OCI-LY1 (cell line): ENCODE results near the gene SMYD2.

Experiments used
- H2AFZ ChIP-seq: fragments of 200-600 bp; sonication (generic), shearing (Covaris generic); 2 replicates; pipeline ENCODE4 v1.6.0; 2014; ENCODE audit warnings: antibody characterized with exemption, mild to moderate bottlenecking, low read length
- H3F3A ChIP-seq: fragments of 200-600 bp; sonication (generic), shearing (Covaris generic); 2 replicates; pipeline ENCODE4 v1.6.0; 2014; ENCODE audit warnings: mild to moderate bottlenecking, antibody characterized with exemption, low read length, moderate library complexity; ENCODE audit not compliant: insufficient read depth
- H3K27ac ChIP-seq: fragments of 200-600 bp; sonication (generic); 2 replicates; pipeline ENCODE4 v1.5.1; 2014; ENCODE audit warnings: low read length, mixed run types, mild to moderate bottlenecking, low read depth; ENCODE audit not compliant: poor library complexity, severe bottlenecking
- H3K27me3 ChIP-seq: fragments of 200-600 bp; sonication (generic); 2 replicates; pipeline ENCODE4 v1.6.0; 2014; ENCODE audit warnings: antibody characterized with exemption, mild to moderate bottlenecking, low read length, moderate library complexity; ENCODE audit not compliant: insufficient read depth
- H3K36me3 ChIP-seq: fragments of 200-600 bp; sonication (generic); 2 replicates; pipeline ENCODE4 v1.6.1; 2014; ENCODE audit warnings: mild to moderate bottlenecking, antibody characterized with exemption, low read length, moderate library complexity, mixed read lengths; ENCODE audit not compliant: insufficient read depth
- H3K4me1 ChIP-seq: fragments of 200-600 bp; sonication (generic); 2 replicates; pipeline ENCODE4 v1.5.1; 2014; ENCODE audit warnings: mild to moderate bottlenecking, low read length, moderate library complexity; ENCODE audit not compliant: insufficient read depth, severe bottlenecking
- H3K4me2 ChIP-seq: fragments of 200-600 bp; sonication (generic), shearing (Covaris generic); 2 replicates; pipeline ENCODE4 v1.6.1; 2014; ENCODE audit warnings: low read length
- H3K4me3 ChIP-seq: fragments of 200-600 bp; sonication (generic); 2 replicates; pipeline ENCODE4 v1.5.1; 2014; ENCODE audit warnings: low read length, low read depth, mild to moderate bottlenecking, mixed read lengths; ENCODE audit not compliant: poor library complexity, severe bottlenecking
- H3K79me2 ChIP-seq: fragments of 200-600 bp; shearing (Covaris generic); 2 replicates; pipeline ENCODE4 v1.6.1; 2016; ENCODE audit warnings: mixed run types, low read length, mixed read lengths; ENCODE audit not compliant: insufficient read depth
- H3K9ac ChIP-seq: fragments of 200-600 bp; sonication (generic), shearing (Covaris generic); 2 replicates; pipeline ENCODE4 v1.6.1; 2014; ENCODE audit warnings: mild to moderate bottlenecking, low read length, mixed read lengths
- H3K9me2 ChIP-seq: fragments of 200-600 bp; sonication (generic), shearing (Covaris generic); 2 replicates; pipeline ENCODE4 v1.6.1; 2014; ENCODE audit warnings: low read depth, mild to moderate bottlenecking, low read length, mixed read lengths
- H3K9me3 ChIP-seq: fragments of 200-600 bp; shearing (Covaris generic); 2 replicates; pipeline ENCODE4 v1.6.1; 2014; ENCODE audit warnings: low read length, mixed read lengths
- H4K20me1 ChIP-seq: fragments of 200-600 bp; sonication (generic), shearing (Covaris generic); 2 replicates; pipeline ENCODE4 v1.6.0; 2016; ENCODE audit warnings: mild to moderate bottlenecking, low read length; ENCODE audit not compliant: insufficient read depth
- EZH2 ChIP-seq: fragments of 200-600 bp; sonication (generic), shearing (Covaris generic); IDR thresholded peaks from 2 replicates; pipeline ENCODE4 v1.8.0; 2017; ENCODE audit warnings: borderline replicate concordance, mixed run types, mild to moderate bottlenecking, antibody characterized with exemption, low read length, moderate library complexity, mixed read lengths
- TF ChIP-seq, protein P1 (sequence below): fragments of 200-600 bp; sonication (generic), shearing (Covaris generic); IDR thresholded peaks from 2 replicates; pipeline ENCODE4 v1.5.1; 2017; ENCODE audit warnings: mild to moderate bottlenecking, antibody characterized with exemption, low read length, moderate library complexity, mixed read lengths

SMYD2 gene

DNA sequence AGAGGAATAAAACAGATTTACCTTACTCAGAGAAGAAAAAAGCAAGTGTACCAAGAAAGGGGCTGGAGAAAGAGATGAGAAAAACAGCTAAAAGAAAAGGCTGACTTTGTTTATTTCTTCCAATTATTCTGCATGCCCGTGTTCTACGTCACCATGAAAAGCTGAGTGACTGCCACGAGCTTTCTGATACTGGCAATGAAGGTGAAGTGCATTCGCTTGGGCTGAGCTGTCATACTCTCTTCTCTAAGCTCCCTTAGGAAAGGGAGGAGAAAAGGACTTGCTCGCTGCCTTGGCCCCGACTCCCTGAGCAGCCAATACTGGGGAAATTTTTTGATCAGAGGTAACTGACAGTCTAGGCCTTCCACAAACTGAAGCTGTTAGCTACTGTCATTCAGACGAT lies 105.4 kb downstream of the SMYD2 start:
- no peak overlapping the region for H3K4me2 ChIP-seq
- no peaks in the 10 kb centered on the region for H3K36me3 ChIP-seq

More for the DNA sequence above, 105.4 kb downstream of the SMYD2 start:
- H3K9ac ChIP-seq = no peak overlapping the region
- no peaks in the 10 kb centered on the region for H3K4me1 ChIP-seq
- no peak overlapping the region for H2AFZ ChIP-seq
- TF ChIP-seq, protein P1, sequence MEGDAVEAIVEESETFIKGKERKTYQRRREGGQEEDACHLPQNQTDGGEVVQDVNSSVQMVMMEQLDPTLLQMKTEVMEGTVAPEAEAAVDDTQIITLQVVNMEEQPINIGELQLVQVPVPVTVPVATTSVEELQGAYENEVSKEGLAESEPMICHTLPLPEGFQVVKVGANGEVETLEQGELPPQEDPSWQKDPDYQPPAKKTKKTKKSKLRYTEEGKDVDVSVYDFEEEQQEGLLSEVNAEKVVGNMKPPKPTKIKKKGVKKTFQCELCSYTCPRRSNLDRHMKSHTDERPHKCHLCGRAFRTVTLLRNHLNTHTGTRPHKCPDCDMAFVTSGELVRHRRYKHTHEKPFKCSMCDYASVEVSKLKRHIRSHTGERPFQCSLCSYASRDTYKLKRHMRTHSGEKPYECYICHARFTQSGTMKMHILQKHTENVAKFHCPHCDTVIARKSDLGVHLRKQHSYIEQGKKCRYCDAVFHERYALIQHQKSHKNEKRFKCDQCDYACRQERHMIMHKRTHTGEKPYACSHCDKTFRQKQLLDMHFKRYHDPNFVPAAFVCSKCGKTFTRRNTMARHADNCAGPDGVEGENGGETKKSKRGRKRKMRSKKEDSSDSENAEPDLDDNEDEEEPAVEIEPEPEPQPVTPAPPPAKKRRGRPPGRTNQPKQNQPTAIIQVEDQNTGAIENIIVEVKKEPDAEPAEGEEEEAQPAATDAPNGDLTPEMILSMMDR = no peak
- no peak for TF ChIP-seq EZH2
- H3K9me2 ChIP-seq = no peaks in the 10 kb centered on the region
- H4K20me1 ChIP-seq = no peaks in the 10 kb centered on the region
- no peak overlapping the region for H3K27ac ChIP-seq
- H3K27me3 ChIP-seq = no peaks in the 10 kb centered on the region; the same call in 1 of the 2 replicates
- H3K79me2 ChIP-seq = no peaks in the 10 kb centered on the region
- no peaks in the 10 kb centered on the region for H3F3A ChIP-seq
- no peak overlapping the region for H3K4me3 ChIP-seq
- no peaks in the 10 kb centered on the region for H3K9me3 ChIP-seq
